ENCODE data around the gene KCNMA1.

GRCh38 chr10:77060913-77061312 lies 576.7 kb downstream of the KCNMA1 start:
- TF ChIP-seq POLR2A (IDR thresholded peaks at IDR 0.05) = no peak
- TF ChIP-seq, protein P1, sequence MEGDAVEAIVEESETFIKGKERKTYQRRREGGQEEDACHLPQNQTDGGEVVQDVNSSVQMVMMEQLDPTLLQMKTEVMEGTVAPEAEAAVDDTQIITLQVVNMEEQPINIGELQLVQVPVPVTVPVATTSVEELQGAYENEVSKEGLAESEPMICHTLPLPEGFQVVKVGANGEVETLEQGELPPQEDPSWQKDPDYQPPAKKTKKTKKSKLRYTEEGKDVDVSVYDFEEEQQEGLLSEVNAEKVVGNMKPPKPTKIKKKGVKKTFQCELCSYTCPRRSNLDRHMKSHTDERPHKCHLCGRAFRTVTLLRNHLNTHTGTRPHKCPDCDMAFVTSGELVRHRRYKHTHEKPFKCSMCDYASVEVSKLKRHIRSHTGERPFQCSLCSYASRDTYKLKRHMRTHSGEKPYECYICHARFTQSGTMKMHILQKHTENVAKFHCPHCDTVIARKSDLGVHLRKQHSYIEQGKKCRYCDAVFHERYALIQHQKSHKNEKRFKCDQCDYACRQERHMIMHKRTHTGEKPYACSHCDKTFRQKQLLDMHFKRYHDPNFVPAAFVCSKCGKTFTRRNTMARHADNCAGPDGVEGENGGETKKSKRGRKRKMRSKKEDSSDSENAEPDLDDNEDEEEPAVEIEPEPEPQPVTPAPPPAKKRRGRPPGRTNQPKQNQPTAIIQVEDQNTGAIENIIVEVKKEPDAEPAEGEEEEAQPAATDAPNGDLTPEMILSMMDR (IDR thresholded peaks at IDR 0.05) = no peak
- TF ChIP-seq POLR2AphosphoS5 (IDR thresholded peaks at IDR 0.05) = no peak
- TF ChIP-seq EP300 (IDR thresholded peaks at IDR 0.05; ENCODE audit: low read depth) = no peak
